OCI-LY1 (cell line): Measurements from ENCODE around the gene HNRNPL.

ENCODE experiments used
- CTCF ChIP-seq: fragments of 200-600 bp; sonication (generic), shearing (Covaris generic); IDR thresholded peaks from 2 replicates; pipeline ENCODE4 v1.5.1; 2017; ENCODE audit warnings: mild to moderate bottlenecking, antibody characterized with exemption, low read length, moderate library complexity, mixed read lengths
- EZH2 ChIP-seq: fragments of 200-600 bp; sonication (generic), shearing (Covaris generic); IDR thresholded peaks from 2 replicates; pipeline ENCODE4 v1.8.0; 2017; ENCODE audit warnings: borderline replicate concordance, mixed run types, mild to moderate bottlenecking, antibody characterized with exemption, low read length, moderate library complexity, mixed read lengths

DNA sequence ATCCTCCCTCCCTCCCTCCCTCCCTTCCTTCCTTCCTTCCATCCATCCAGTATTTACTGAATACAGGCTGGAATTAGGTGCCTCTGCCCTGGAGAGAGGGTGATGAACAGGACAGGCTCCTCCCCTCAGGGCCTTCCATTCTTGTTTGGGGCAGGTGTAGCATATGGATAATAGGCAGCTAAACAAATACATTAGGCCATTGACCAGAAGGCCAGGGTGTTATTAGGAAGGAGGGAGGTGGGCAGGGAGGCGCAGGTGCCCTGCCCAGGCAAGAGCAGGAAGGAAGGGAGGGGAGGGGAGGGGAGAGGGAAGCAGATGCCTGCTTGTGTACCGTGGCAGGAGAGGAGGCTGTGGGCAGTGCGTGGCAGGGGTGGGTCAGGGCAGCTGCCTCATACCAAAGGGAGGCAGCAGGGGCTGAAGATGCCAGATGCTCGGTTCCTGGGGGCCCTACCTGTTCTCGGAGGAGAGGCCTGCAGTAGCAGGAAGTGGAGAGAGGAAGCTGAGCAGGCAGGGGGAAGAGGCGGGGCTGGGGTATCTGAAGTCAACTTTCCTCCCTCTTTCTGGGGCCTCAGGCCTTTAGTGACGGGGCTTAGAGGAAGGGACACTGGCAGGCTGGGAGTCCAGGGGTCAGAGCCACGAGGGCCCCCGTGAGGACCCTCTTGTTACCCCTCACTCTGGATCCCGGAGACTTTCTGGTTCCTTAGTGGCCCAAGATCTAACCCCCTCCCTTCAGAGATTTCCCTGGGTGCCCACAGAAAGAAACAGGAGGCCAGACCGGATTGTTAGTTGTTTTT is 28.2 kb upstream of the HNRNPL start, which contains the start of gene RINL:
- TF ChIP-seq CTCF (no peak), EZH2 (no peak)
